HFFc6 (cell line): ENCODE data around the gene MAIP1. TPM values are rescaled to one million over a fixed set of nuclear protein-coding genes. Genes with fewer than 3 reads are reported as not detected.
A peak's percentile ranks its signal among the peaks of the same experiment; 100 is the strongest.

Source experiments
- DNase-seq: peaks from one replicate; pipeline ENCODE4 v3.0.0-alpha.2; 2018
- H3K27ac Mint-ChIP-seq: 2 replicates; pipeline ENCODE4 v1.8.0; 2020; ENCODE audit warnings: mild to moderate bottlenecking, mixed read lengths
- H3K27me3 Mint-ChIP-seq: 2 replicates; pipeline ENCODE4 v1.8.0; 2021; ENCODE audit warnings: mild to moderate bottlenecking, moderate library complexity, mixed read lengths; ENCODE audit not compliant: insufficient read depth
- H3K36me3 Mint-ChIP-seq: 2 replicates; pipeline ENCODE4 v1.8.0; 2021; ENCODE audit warnings: low read depth, mixed read lengths
- H3K4me1 Mint-ChIP-seq: 2 replicates; pipeline ENCODE4 v1.8.0; 2020; ENCODE audit warnings: low read depth, mixed read lengths
- H3K4me3 Mint-ChIP-seq: 2 replicates; pipeline ENCODE4 v1.8.0; 2020; ENCODE audit warnings: mild to moderate bottlenecking, moderate library complexity, mixed read lengths
- H3K9me3 Mint-ChIP-seq: 2 replicates; pipeline ENCODE4 v1.8.0; 2020; ENCODE audit warnings: mild to moderate bottlenecking, mixed read lengths
- CTCF ChIP-seq: fragments of 200-600 bp; sonication (generic); IDR thresholded peaks from 2 replicates; pipeline ENCODE4 v1.5.0; 2021; ENCODE audit warnings: antibody characterized with exemption, mild to moderate bottlenecking
- total RNA-seq, 6 experiments: library from RNA; stranded (reverse); fragmentation: NEBNext Ultra II Directional; extraction: Animal tissue kit (Norgen Biotek cat#: 25700); gene quantifications; 2 replicates in 1 of 6; 3 replicates in 5 of 6; pipeline ENCODE4 v1.2.3, GENCODE V29; 2021

The MAIP1 gene
- total RNA-seq, 6 experiments from 2014 or later = 18.7 to 23.3 (median 20.4) TPM

- H3K27ac Mint-ChIP-seq = no peak overlapping the region
Observed at GRCh38 chr2:199983534-199983933, 28.2 kb downstream of the MAIP1 start.

DNA sequence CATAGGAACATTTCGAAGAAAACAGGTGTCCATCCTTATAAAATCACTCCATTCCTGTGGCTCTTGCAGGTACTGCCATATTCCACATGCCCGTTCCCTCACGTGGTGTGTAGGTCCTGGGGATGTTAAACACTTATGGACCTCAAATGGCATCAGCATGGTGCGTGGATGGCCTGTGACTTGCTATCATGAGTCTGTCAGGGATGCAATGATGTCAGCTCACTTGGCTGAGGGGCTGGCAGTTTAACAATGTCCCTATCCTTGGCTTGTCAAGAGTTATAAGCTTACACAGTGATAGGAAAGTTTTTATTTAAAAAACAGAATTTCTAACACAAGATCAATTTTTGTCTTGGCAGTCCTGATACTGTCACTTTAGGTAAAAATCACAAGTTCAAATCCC is 28.8 kb downstream of the MAIP1 start:
- DNase-seq = no peak
- Mint-ChIP-seq H3K36me3 (no peaks in the 10 kb centered on the region), H3K4me3 (no peak overlapping the region), H3K4me1 (peaks cover 15% of the 10 kb centered on the region), H3K27me3 (no peaks in the 10 kb centered on the region; the same call in 1 of the 2 replicates), H3K9me3 (no peaks in the 10 kb centered on the region), H3K27ac (no peak overlapping the region)
- TF ChIP-seq CTCF = no peak

More at GRCh38 chr2:199983534-199983933, 28.2 kb downstream of the MAIP1 start:
- H3K4me3 Mint-ChIP-seq = no peak overlapping the region
- peaks cover 21% of the 10 kb centered on the region for H3K4me1 Mint-ChIP-seq
- H3K27me3 Mint-ChIP-seq = no peaks in the 10 kb centered on the region; the same call in 1 of the 2 replicates
- no peaks in the 10 kb centered on the region for H3K9me3 Mint-ChIP-seq
- H3K36me3 Mint-ChIP-seq = no peaks in the 10 kb centered on the region
- TF ChIP-seq CTCF = no peak
- no peak for DNase-seq

DNA sequence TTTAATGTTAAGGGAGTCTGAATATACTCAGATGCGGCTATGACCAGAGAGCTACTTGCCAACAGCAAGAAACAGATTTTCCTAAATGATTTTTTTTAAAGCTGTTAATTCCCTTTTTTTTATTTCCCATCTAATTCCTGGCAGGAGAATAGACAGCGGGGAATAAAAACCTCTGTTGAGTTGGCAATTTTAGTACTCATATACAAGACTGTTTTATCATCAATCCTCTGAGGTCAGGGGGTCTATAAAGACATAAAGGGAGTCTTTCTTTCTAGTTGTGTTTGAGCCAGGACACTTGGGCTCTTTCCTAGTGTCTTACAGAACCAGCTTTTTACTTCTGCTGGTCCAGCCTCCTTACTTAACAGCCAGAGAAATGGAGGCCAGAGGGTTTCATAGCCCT is 29.4 kb downstream of the MAIP1 start:
- H3K27me3 Mint-ChIP-seq = no peaks in the 10 kb centered on the region; the same call in 1 of the 2 replicates
- no peaks in the 10 kb centered on the region for H3K9me3 Mint-ChIP-seq
- no peak overlapping the region for H3K27ac Mint-ChIP-seq
- no peak overlapping the region for H3K4me3 Mint-ChIP-seq
- no peaks in the 10 kb centered on the region for H3K36me3 Mint-ChIP-seq
- DNase-seq = no peak
- no peak for TF ChIP-seq CTCF
- peaks cover 12% of the 10 kb centered on the region for H3K4me1 Mint-ChIP-seq

- Mint-ChIP-seq H3K4me1 (peaks cover 7% of the 10 kb centered on the region; the same call in 1 of the 2 replicates), H3K36me3 (no peaks in the 10 kb centered on the region), H3K27ac (no peak overlapping the region), H3K9me3 (no peaks in the 10 kb centered on the region), H3K27me3 (no peaks in the 10 kb centered on the region; the same call in 1 of the 2 replicates), H3K4me3 (no peak overlapping the region)
- peak; percentile 83 for TF ChIP-seq CTCF
- peak; percentile 70 for DNase-seq
Observed at GRCh38 chr2:199985625-199986207, 30.3 kb downstream of the MAIP1 start.

- H3K27me3 Mint-ChIP-seq = no peaks in the 10 kb centered on the region; the same call in 1 of the 2 replicates
- H3K4me1 Mint-ChIP-seq = peaks cover 7% of the 10 kb centered on the region; the same call in 1 of the 2 replicates
- H3K9me3 Mint-ChIP-seq = no peaks in the 10 kb centered on the region
- H3K36me3 Mint-ChIP-seq = no peaks in the 10 kb centered on the region
- no peak overlapping the region for H3K27ac Mint-ChIP-seq
- H3K4me3 Mint-ChIP-seq = no peak overlapping the region
- TF ChIP-seq CTCF = no peak
- DNase-seq = no peak
Observed at GRCh38 chr2:199987586-199987985, 32.2 kb downstream of the MAIP1 start.
